GM18909 (cell line): ENCODE measurements around the gene PKNOX1.
"Not testable (repeated sequence)": the region's sequence is repeated elsewhere in the genome, so short reads cannot be mapped to it uniquely, and the experiment has no call there.

Experiments
- ATAC-seq: cut with Tn5 transposase; IDR thresholded peaks from one replicate; pipeline ENCODE4 v1.9.1; 2021; ENCODE audit warnings: mild to moderate bottlenecking; ENCODE audit not compliant: unreplicated experiment, poor library complexity

The PKNOX1 gene

GRCh38 chr21:43082587-43083300 lies 108.4 kb downstream of the PKNOX1 start:
- ATAC-seq: not testable (repeated sequence)
